GM20000 (cell line): ENCODE results near the gene CACNA1S.

Source experiments
- DNase-seq: peaks from one replicate; pipeline ENCODE4 v3.0.0; 2012; ENCODE audit warnings: low spot score
- CTCF ChIP-seq: IDR thresholded peaks from 2 replicates; pipeline ENCODE4 v1.5.1; 2012; ENCODE audit warnings: mild to moderate bottlenecking, control low read depth; ENCODE audit errors: extremely low read depth, missing control alignments

Gene CACNA1S

GRCh38 chr1:201069636-201070035, 42.6 kb downstream of the CACNA1S start:
- DNase-seq, result no peak
- no peak for TF ChIP-seq CTCF

DNA sequence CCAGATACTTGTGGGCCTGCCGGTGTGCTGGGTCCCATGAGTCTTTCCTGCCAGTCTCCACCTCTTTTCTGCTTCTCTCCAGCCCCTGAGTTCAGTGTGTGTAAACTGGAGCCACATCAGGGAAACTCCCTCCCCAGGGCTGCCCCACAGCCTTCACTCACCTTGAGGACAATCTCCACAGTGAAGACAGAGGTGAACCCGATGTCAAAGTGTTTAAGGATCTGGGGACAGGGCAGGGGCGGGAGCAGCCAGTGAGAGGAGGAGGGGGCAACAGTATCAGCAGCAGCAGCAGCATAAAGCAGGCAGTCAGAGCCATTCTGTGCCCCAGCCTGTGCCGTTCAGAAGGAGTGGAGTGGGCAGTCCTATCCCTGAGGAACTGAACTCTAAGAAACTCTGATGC, 43.2 kb downstream of the CACNA1S start:
- DNase-seq, result no peak
- no peak for TF ChIP-seq CTCF

DNA sequence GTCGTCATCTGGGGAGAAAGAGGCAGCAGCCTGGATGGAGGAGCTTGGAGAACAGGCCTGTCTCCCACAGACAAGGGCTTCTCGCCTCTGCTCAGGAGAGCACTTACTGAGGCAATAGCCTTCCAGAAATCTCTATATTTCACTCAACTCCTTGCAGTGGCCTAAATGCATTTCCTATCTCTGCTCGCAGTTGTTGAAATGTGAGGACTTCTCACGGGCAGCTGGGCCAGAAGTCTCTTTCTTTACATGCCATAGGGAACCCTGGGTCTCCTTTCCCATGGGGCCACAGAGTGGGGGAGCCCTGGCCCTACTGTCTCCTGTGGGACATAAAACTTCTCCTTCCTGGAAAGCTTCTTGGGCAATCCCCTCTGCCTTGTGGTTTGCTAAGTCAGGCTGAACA, 45.2 kb downstream of the CACNA1S start:
- no peak for DNase-seq
- TF ChIP-seq CTCF, result no peak

GRCh38 chr1:201065686-201066085, 46.5 kb downstream of the CACNA1S start:
- no peak for DNase-seq
- no peak for TF ChIP-seq CTCF

DNA sequence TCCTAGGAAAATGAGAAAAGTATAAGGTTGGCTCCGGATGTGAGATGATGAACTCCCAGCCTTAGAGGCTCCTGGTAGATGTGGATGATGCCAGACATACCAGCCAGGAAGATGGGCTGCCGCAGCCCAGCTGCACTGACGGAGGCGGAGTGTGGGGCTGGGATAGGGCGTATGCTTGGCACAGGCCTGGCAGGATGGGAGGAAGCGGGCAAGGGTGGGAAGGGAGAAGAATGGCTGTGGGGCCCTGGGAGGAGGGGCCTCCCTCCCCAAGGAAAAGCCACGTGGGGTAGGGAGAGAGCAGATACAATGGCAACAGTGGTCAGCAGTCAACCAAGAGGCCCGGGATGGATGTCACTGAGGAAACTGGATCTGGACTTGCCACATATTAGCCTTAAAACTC, 47.4 kb downstream of the CACNA1S start:
- no peak for TF ChIP-seq CTCF
- DNase-seq, result no peak

GRCh38 chr1:201063145-201063544, 49.1 kb downstream of the CACNA1S start:
- DNase-seq, result no peak
- no peak for TF ChIP-seq CTCF

DNA sequence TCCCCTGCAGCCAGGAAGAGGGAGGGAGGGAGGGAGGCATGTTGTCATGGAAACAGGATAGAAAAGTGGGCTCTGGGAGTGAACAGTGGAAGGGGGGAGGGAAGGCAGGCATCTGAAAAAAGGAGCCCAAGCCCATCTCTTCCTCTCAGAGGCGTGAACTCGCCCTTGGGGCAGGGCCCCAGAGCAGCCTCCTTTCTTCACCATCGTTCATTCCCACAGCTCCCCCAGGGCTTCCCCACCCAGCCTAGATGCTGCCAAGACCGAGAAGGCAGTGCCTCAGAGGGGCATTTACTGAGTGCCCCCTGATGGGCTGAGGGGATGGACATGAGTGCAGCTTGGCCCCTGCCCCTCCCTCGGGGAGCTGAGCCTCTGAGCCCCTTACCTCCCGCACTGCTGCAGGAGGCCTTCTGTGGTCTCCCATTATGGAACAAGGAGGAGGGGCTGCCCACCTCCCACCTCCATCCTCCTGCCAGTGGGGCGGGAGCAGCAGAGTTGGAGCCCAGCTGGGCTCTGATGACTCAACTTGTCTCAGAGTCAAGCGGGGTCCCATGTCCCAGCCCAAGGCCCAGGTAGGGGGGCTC, 49.6 kb downstream of the CACNA1S start:
- no peak for DNase-seq
- no peak for TF ChIP-seq CTCF
